ENCODE measurements around the gene PDE9A.

PDE9A gene

GRCh38 chr21:42680429-42680828 is 27.0 kb downstream of the PDE9A start:
- Histone ChIP-seq H3K4me1 (ENCODE audit: control insufficient read depth, insufficient read depth, low read length) (no peaks in the 10 kb centered on the region), H3K9me3 (ENCODE audit: control insufficient read depth, insufficient read depth, low read length) (no peaks in the 10 kb centered on the region), H3K9ac (ENCODE audit: low read depth, low read length) (no peak overlapping the region), H3K36me3 (ENCODE audit: control insufficient read depth, insufficient read depth, low read length) (peaks cover 6% of the 10 kb centered on the region), H3K4me3 (ENCODE audit: low read depth, low read length) (no peak overlapping the region), H3K27me3 (ENCODE audit: control insufficient read depth, insufficient read depth, low read length) (no peaks in the 10 kb centered on the region)

- H3K9ac ChIP-seq (ENCODE audit: low read depth, low read length): no peak overlapping the region
- peaks cover 3% of the 10 kb centered on the region for H3K36me3 ChIP-seq (ENCODE audit: control insufficient read depth, insufficient read depth, low read length)
- H3K4me3 ChIP-seq (ENCODE audit: low read depth, low read length): no peak overlapping the region
- H3K9me3 ChIP-seq (ENCODE audit: control insufficient read depth, insufficient read depth, low read length): no peaks in the 10 kb centered on the region
- H3K4me1 ChIP-seq (ENCODE audit: control insufficient read depth, insufficient read depth, low read length): no peaks in the 10 kb centered on the region
- H3K27me3 ChIP-seq (ENCODE audit: control insufficient read depth, insufficient read depth, low read length): no peaks in the 10 kb centered on the region
These were observed 28.1 kb downstream of the PDE9A start for GRCh38 chr21:42681296-42682206.

GRCh38 chr21:42682661-42683210 is 29.3 kb downstream of the PDE9A start:
- no peaks in the 10 kb centered on the region for H3K27me3 ChIP-seq (ENCODE audit: control insufficient read depth, insufficient read depth, low read length)
- H3K36me3 ChIP-seq (ENCODE audit: control insufficient read depth, insufficient read depth, low read length): peaks cover 3% of the 10 kb centered on the region
- H3K9me3 ChIP-seq (ENCODE audit: control insufficient read depth, insufficient read depth, low read length): no peaks in the 10 kb centered on the region
- no peak overlapping the region for H3K4me3 ChIP-seq (ENCODE audit: low read depth, low read length)
- no peak overlapping the region for H3K9ac ChIP-seq (ENCODE audit: low read depth, low read length)
- H3K4me1 ChIP-seq (ENCODE audit: control insufficient read depth, insufficient read depth, low read length): no peaks in the 10 kb centered on the region

- Histone ChIP-seq H3K4me3 (ENCODE audit: low read depth, low read length) (no peak overlapping the region), H3K27me3 (ENCODE audit: control insufficient read depth, insufficient read depth, low read length) (no peaks in the 10 kb centered on the region), H3K36me3 (ENCODE audit: control insufficient read depth, insufficient read depth, low read length) (peaks cover 5% of the 10 kb centered on the region), H3K9ac (ENCODE audit: low read depth, low read length) (no peak overlapping the region), H3K9me3 (ENCODE audit: control insufficient read depth, insufficient read depth, low read length) (no peaks in the 10 kb centered on the region), H3K4me1 (ENCODE audit: control insufficient read depth, insufficient read depth, low read length) (no peaks in the 10 kb centered on the region)
These were observed 30.1 kb downstream of the PDE9A start for GRCh38 chr21:42683371-42684108.

GRCh38 chr21:42684109-42684916 is 30.9 kb downstream of the PDE9A start:
- Histone ChIP-seq H3K9ac (ENCODE audit: low read depth, low read length) (no peak overlapping the region), H3K27me3 (ENCODE audit: control insufficient read depth, insufficient read depth, low read length) (no peaks in the 10 kb centered on the region), H3K9me3 (ENCODE audit: control insufficient read depth, insufficient read depth, low read length) (no peaks in the 10 kb centered on the region), H3K4me3 (ENCODE audit: low read depth, low read length) (no peak overlapping the region), H3K4me1 (ENCODE audit: control insufficient read depth, insufficient read depth, low read length) (no peaks in the 10 kb centered on the region), H3K36me3 (ENCODE audit: control insufficient read depth, insufficient read depth, low read length) (peaks cover 9% of the 10 kb centered on the region)

GRCh38 chr21:42685036-42685435 is 31.6 kb downstream of the PDE9A start:
- Histone ChIP-seq H3K4me1 (ENCODE audit: control insufficient read depth, insufficient read depth, low read length) (no peaks in the 10 kb centered on the region), H3K9me3 (ENCODE audit: control insufficient read depth, insufficient read depth, low read length) (no peaks in the 10 kb centered on the region), H3K9ac (ENCODE audit: low read depth, low read length) (no peak overlapping the region), H3K36me3 (ENCODE audit: control insufficient read depth, insufficient read depth, low read length) (peaks cover 11% of the 10 kb centered on the region), H3K27me3 (ENCODE audit: control insufficient read depth, insufficient read depth, low read length) (no peaks in the 10 kb centered on the region), H3K4me3 (ENCODE audit: low read depth, low read length) (no peak overlapping the region)

GRCh38 chr21:42685954-42686500 is 32.6 kb downstream of the PDE9A start:
- no peaks in the 10 kb centered on the region for H3K4me1 ChIP-seq (ENCODE audit: control insufficient read depth, insufficient read depth, low read length)
- H3K9ac ChIP-seq (ENCODE audit: low read depth, low read length): no peak overlapping the region
- no peaks in the 10 kb centered on the region for H3K9me3 ChIP-seq (ENCODE audit: control insufficient read depth, insufficient read depth, low read length)
- peaks cover 21% of the 10 kb centered on the region for H3K36me3 ChIP-seq (ENCODE audit: control insufficient read depth, insufficient read depth, low read length)
- no peak overlapping the region for H3K4me3 ChIP-seq (ENCODE audit: low read depth, low read length)
- H3K27me3 ChIP-seq (ENCODE audit: control insufficient read depth, insufficient read depth, low read length): no peaks in the 10 kb centered on the region

GRCh38 chr21:42687796-42688195 is 34.4 kb downstream of the PDE9A start:
- Histone ChIP-seq H3K4me3 (ENCODE audit: low read depth, low read length) (no peak overlapping the region), H3K27me3 (ENCODE audit: control insufficient read depth, insufficient read depth, low read length) (no peaks in the 10 kb centered on the region), H3K4me1 (ENCODE audit: control insufficient read depth, insufficient read depth, low read length) (no peaks in the 10 kb centered on the region), H3K9me3 (ENCODE audit: control insufficient read depth, insufficient read depth, low read length) (no peaks in the 10 kb centered on the region), H3K36me3 (ENCODE audit: control insufficient read depth, insufficient read depth, low read length) (peaks cover 31% of the 10 kb centered on the region), H3K9ac (ENCODE audit: low read depth, low read length) (no peak overlapping the region)

- Histone ChIP-seq H3K9ac (ENCODE audit: low read depth, low read length) (no peak overlapping the region), H3K9me3 (ENCODE audit: control insufficient read depth, insufficient read depth, low read length) (no peaks in the 10 kb centered on the region), H3K4me1 (ENCODE audit: control insufficient read depth, insufficient read depth, low read length) (no peaks in the 10 kb centered on the region), H3K4me3 (ENCODE audit: low read depth, low read length) (no peak overlapping the region), H3K27me3 (ENCODE audit: control insufficient read depth, insufficient read depth, low read length) (no peaks in the 10 kb centered on the region), H3K36me3 (ENCODE audit: control insufficient read depth, insufficient read depth, low read length) (peaks cover 31% of the 10 kb centered on the region)
These were observed 34.9 kb downstream of the PDE9A start for GRCh38 chr21:42688226-42688840.

GRCh38 chr21:42688841-42689371 is 35.5 kb downstream of the PDE9A start:
- no peaks in the 10 kb centered on the region for H3K9me3 ChIP-seq (ENCODE audit: control insufficient read depth, insufficient read depth, low read length)
- H3K4me3 ChIP-seq (ENCODE audit: low read depth, low read length): no peak overlapping the region
- H3K9ac ChIP-seq (ENCODE audit: low read depth, low read length): no peak overlapping the region
- no peaks in the 10 kb centered on the region for H3K27me3 ChIP-seq (ENCODE audit: control insufficient read depth, insufficient read depth, low read length)
- H3K4me1 ChIP-seq (ENCODE audit: control insufficient read depth, insufficient read depth, low read length): no peaks in the 10 kb centered on the region
- H3K36me3 ChIP-seq (ENCODE audit: control insufficient read depth, insufficient read depth, low read length): peaks cover 31% of the 10 kb centered on the region
